Breast epithelium (tissue), 3 donors: ENCODE measurements around the gene UBE4B.

Source experiments
- POLR2A ChIP-seq: fragments of 450-650 bp; IDR thresholded peaks from one replicate; pipeline ENCODE4 v1.6.1; 2016; ENCODE audit warnings: antibody characterized with exemption, mild to moderate bottlenecking, moderate library complexity
- POLR2AphosphoS5 ChIP-seq, 3 donors: sonication (generic); formaldehyde crosslinking; IDR thresholded peaks; one replicate each; pipeline ENCODE4 v1.6.1; 2017; ENCODE audit warnings: antibody characterized with exemption in 3 of 3
- TF ChIP-seq, protein P1 (sequence below), 3 donors: fragments of 450-650 bp; IDR thresholded peaks; one replicate each; pipeline ENCODE4 v1.5.1; 2016 to 2017; ENCODE audit warnings: antibody characterized with exemption in 3 of 3, mild to moderate bottlenecking in 3 of 3, moderate library complexity in 3 of 3

DNA sequence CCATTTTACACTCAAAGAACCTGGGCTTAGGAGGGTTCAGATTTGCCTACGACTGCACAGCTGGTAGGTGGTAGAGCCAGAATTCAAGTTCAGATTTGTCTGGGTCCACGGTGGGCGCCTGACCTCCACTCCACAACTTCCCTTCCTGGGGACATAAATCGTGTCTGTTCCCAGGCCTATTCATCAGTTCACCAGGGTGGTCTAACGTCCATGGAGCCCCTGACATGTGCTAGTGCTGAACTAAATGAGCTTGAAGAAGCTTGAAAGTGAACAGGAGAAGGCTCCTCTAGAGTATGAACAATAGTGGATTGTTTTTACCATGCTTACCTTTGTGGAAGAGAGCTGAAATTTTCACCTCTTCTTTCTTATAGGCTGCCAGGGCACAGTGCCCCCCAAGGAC is 145.1 kb downstream of the UBE4B start:
- TF ChIP-seq POLR2A (no peak), POLR2AphosphoS5 (IDR thresholded peaks at IDR 0.05) (no peak)
- TF ChIP-seq, protein P1, sequence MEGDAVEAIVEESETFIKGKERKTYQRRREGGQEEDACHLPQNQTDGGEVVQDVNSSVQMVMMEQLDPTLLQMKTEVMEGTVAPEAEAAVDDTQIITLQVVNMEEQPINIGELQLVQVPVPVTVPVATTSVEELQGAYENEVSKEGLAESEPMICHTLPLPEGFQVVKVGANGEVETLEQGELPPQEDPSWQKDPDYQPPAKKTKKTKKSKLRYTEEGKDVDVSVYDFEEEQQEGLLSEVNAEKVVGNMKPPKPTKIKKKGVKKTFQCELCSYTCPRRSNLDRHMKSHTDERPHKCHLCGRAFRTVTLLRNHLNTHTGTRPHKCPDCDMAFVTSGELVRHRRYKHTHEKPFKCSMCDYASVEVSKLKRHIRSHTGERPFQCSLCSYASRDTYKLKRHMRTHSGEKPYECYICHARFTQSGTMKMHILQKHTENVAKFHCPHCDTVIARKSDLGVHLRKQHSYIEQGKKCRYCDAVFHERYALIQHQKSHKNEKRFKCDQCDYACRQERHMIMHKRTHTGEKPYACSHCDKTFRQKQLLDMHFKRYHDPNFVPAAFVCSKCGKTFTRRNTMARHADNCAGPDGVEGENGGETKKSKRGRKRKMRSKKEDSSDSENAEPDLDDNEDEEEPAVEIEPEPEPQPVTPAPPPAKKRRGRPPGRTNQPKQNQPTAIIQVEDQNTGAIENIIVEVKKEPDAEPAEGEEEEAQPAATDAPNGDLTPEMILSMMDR (IDR thresholded peaks at IDR 0.05), result no peak
